Large intestine (tissue), 3 donors: Measurements from ENCODE around the gene ATP13A2. TPM values are rescaled to one million over a fixed set of nuclear protein-coding genes. Genes with fewer than 3 reads are reported as not detected.

Source experiments
- DNase-seq, 2 donors: peaks; one replicate each; pipeline versions ENCODE4 v3.0.0 to v3.0.0-alpha.2; 2013
- H3K27ac ChIP-seq: one replicate; pipeline ENCODE4 v1.5.1; 2013; ENCODE audit warnings: low read length
- H3K27me3 ChIP-seq: 2 replicates; pipeline ENCODE4 v1.6.1; 2013; ENCODE audit warnings: low read length; ENCODE audit not compliant: control insufficient read depth, insufficient read depth
- H3K36me3 ChIP-seq: 2 replicates; pipeline ENCODE4 v1.6.1; 2013; ENCODE audit warnings: low read length; ENCODE audit not compliant: control insufficient read depth, insufficient read depth
- H3K4me1 ChIP-seq: one replicate; pipeline ENCODE4 v1.6.1; 2013; ENCODE audit warnings: low read length; ENCODE audit not compliant: control insufficient read depth, insufficient read depth
- H3K4me3 ChIP-seq: one replicate; pipeline ENCODE4 v1.5.1; 2013; ENCODE audit warnings: low read length
- H3K9me3 ChIP-seq: one replicate; pipeline ENCODE4 v1.6.1; 2013; ENCODE audit warnings: mild to moderate bottlenecking, low read depth, low read length, moderate library complexity; ENCODE audit not compliant: control insufficient read depth
- WGBS: methylation state at CpG from one replicate; pipeline ENCODE4 v1.1.5; 2013; ENCODE audit warnings: low lambda C conversion rate; ENCODE audit not compliant: insufficient coverage; 5-methylcytosine and 5-hydroxymethylcytosine counted together
- polyA plus RNA-seq: library from polyadenylated mRNA; unstranded; fragments of 120-200 nt; gene quantifications from one replicate; pipeline ENCODE4 v1.2.1, GENCODE V29; 2013

ATP13A2 gene
- polyA plus RNA-seq, 1 donor = 20.6 TPM

- no peaks in the 10 kb centered on the region for H3K4me1 ChIP-seq
- H3K27ac ChIP-seq = no peak overlapping the region
- peaks cover 71% of the 10 kb centered on the region for H3K36me3 ChIP-seq
Observed at GRCh38 chr1:17030206-17030605, 18.5 kb upstream of the ATP13A2 start.

GRCh38 chr1:17028662-17029188 is 17.0 kb upstream of the ATP13A2 start:
- H3K36me3 ChIP-seq = peaks cover 85% of the 10 kb centered on the region

More at GRCh38 chr1:17030206-17030605, 18.5 kb upstream of the ATP13A2 start:
- 100% methylated on average over 2 of the region's 4 CpGs for WGBS
- H3K9me3 ChIP-seq = no peaks in the 10 kb centered on the region
- no peak for DNase-seq
- H3K4me3 ChIP-seq = no peak overlapping the region
- H3K27me3 ChIP-seq = no peaks in the 10 kb centered on the region

GRCh38 chr1:17027900-17028299 is 16.2 kb upstream of the ATP13A2 start:
- peaks cover 86% of the 10 kb centered on the region for H3K36me3 ChIP-seq
- H3K27me3 ChIP-seq = no peaks in the 10 kb centered on the region
- H3K27ac ChIP-seq = no peak overlapping the region
- H3K4me1 ChIP-seq = no peaks in the 10 kb centered on the region
- no peaks in the 10 kb centered on the region for H3K9me3 ChIP-seq
- WGBS = no CpG with 5 or more reads among the region's 2 CpGs
- no peak overlapping the region for H3K4me3 ChIP-seq
- no peak for DNase-seq

More at GRCh38 chr1:17028662-17029188, 17.0 kb upstream of the ATP13A2 start:
- Histone ChIP-seq H3K4me1 (no peaks in the 10 kb centered on the region), H3K9me3 (no peaks in the 10 kb centered on the region), H3K4me3 (no peak overlapping the region), H3K27ac (no peak overlapping the region), H3K27me3 (no peaks in the 10 kb centered on the region)
- DNase-seq = no peak
- no CpG with 5 or more reads among the region's 5 CpGs for WGBS

- Histone ChIP-seq H3K36me3 (peaks cover 86% of the 10 kb centered on the region), H3K4me1 (no peaks in the 10 kb centered on the region), H3K27me3 (no peaks in the 10 kb centered on the region), H3K9me3 (no peaks in the 10 kb centered on the region), H3K4me3 (no peak overlapping the region), H3K27ac (no peak overlapping the region)
- no CpG with 5 or more reads among the region's 5 CpGs for WGBS
- no peak for DNase-seq
Observed at GRCh38 chr1:17027403-17027802, 15.7 kb upstream of the ATP13A2 start.

DNA sequence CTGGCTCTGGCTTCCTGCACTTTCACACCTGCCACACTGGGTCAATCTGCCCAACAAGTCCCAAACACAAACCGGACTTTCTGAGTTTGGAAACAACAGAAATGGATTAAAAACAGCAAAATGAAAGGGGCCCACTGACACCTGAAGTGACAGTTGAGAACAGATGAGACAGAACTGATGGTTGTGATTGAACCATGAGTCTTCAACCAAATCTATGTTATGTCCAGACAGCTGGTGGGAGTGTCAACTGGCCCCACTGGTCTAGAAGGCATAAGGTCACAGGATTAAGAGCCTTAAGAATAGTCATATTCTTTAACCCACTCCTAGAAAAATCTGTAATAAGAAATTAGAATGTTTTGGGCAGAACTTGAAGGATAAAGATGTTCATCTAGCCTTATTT is 13.0 kb upstream of the ATP13A2 start:
- H3K36me3 ChIP-seq = peaks cover 93% of the 10 kb centered on the region
- no CpG with 5 or more reads among the region's 1 CpG for WGBS

GRCh38 chr1:17023573-17023972 is 11.8 kb upstream of the ATP13A2 start:
- no peak for DNase-seq
- no CpG with 5 or more reads among the region's 3 CpGs for WGBS
- no peaks in the 10 kb centered on the region for H3K4me1 ChIP-seq
- H3K36me3 ChIP-seq = peaks cover 94% of the 10 kb centered on the region
- no peak overlapping the region for H3K27ac ChIP-seq
- no peak overlapping the region for H3K4me3 ChIP-seq
- no peaks in the 10 kb centered on the region for H3K27me3 ChIP-seq
- no peaks in the 10 kb centered on the region for H3K9me3 ChIP-seq

More for the DNA sequence above, 13.0 kb upstream of the ATP13A2 start:
- no peaks in the 10 kb centered on the region for H3K9me3 ChIP-seq
- H3K4me1 ChIP-seq = no peaks in the 10 kb centered on the region
- no peaks in the 10 kb centered on the region for H3K27me3 ChIP-seq
- DNase-seq = no peak
- H3K27ac ChIP-seq = no peak overlapping the region
- H3K4me3 ChIP-seq = no peak overlapping the region

GRCh38 chr1:17023102-17023501 is 11.4 kb upstream of the ATP13A2 start:
- Histone ChIP-seq H3K9me3 (no peaks in the 10 kb centered on the region), H3K27ac (no peak overlapping the region), H3K4me3 (no peak overlapping the region), H3K4me1 (no peaks in the 10 kb centered on the region), H3K36me3 (peaks cover 94% of the 10 kb centered on the region), H3K27me3 (no peaks in the 10 kb centered on the region)
- no CpG with 5 or more reads among the region's 4 CpGs for WGBS
- no peak for DNase-seq

- 100% methylated on average over 1 of the region's 10 CpGs for WGBS
- H3K27me3 ChIP-seq = no peaks in the 10 kb centered on the region
- no peak overlapping the region for H3K4me3 ChIP-seq
- H3K27ac ChIP-seq = no peak overlapping the region
- H3K36me3 ChIP-seq = peaks cover 84% of the 10 kb centered on the region
- no peaks in the 10 kb centered on the region for H3K4me1 ChIP-seq
- no peaks in the 10 kb centered on the region for H3K9me3 ChIP-seq
- no peak for DNase-seq
Observed at GRCh38 chr1:17021896-17022295, 10.2 kb upstream of the ATP13A2 start.

- peaks cover 73% of the 10 kb centered on the region for H3K36me3 ChIP-seq
- H3K4me3 ChIP-seq = no peak overlapping the region
- DNase-seq = no peak
- no peak overlapping the region for H3K27ac ChIP-seq
- no CpG with 5 or more reads among the region's 2 CpGs for WGBS
- no peaks in the 10 kb centered on the region for H3K27me3 ChIP-seq
- no peaks in the 10 kb centered on the region for H3K9me3 ChIP-seq
- peaks cover 5% of the 10 kb centered on the region for H3K4me1 ChIP-seq
Observed at GRCh38 chr1:17020502-17020901, 8.8 kb upstream of the ATP13A2 start.

DNA sequence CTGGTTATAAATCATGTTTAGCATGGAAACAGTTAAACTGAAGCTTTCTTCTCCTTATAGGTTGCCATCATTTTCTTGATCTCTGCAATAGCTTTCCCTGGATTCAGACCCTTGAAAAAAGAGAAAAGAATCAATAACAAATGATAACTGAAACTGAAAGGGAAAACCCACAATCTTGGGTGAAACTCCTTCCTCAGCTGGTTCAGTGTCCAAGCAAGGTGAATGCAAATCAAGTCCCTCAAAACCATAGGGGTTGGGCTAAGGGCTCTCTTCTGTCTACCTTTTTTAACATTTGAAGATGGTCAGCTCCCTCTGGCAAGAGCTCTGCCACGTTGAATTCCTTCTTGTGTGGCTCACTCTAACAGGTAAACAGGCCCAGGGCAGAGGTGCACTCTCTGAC is 7.1 kb upstream of the ATP13A2 start:
- Histone ChIP-seq H3K9me3 (no peaks in the 10 kb centered on the region), H3K27ac (no peak overlapping the region), H3K36me3 (peaks cover 57% of the 10 kb centered on the region), H3K4me3 (no peak overlapping the region), H3K4me1 (peaks cover 5% of the 10 kb centered on the region), H3K27me3 (no peaks in the 10 kb centered on the region)
- DNase-seq = no peak
- no CpG with 5 or more reads among the region's 1 CpG for WGBS

- peaks cover 5% of the 10 kb centered on the region for H3K4me1 ChIP-seq
- H3K36me3 ChIP-seq = peaks cover 43% of the 10 kb centered on the region
- WGBS = no CpG with 5 or more reads among the region's 7 CpGs
- no peak overlapping the region for H3K4me3 ChIP-seq
- no peaks in the 10 kb centered on the region for H3K9me3 ChIP-seq
- no peaks in the 10 kb centered on the region for H3K27me3 ChIP-seq
- no peak for DNase-seq
- H3K27ac ChIP-seq = no peak overlapping the region
Observed at GRCh38 chr1:17017435-17017834, 5.7 kb upstream of the ATP13A2 start.
